HG02623 (cell line): Measurements from ENCODE around the gene PIM3.

Experiments used
- ATAC-seq: cut with Tn5 transposase; IDR thresholded peaks from one replicate; pipeline ENCODE4 v1.9.1; 2021; ENCODE audit warnings: moderate library complexity; ENCODE audit not compliant: unreplicated experiment

PIM3 gene

GRCh38 chr22:49966041-49966773 lies 5.6 kb downstream of the PIM3 start:
- ATAC-seq: no peak

GRCh38 chr22:49966774-49967705 lies 6.5 kb downstream of the PIM3 start:
- no peak for ATAC-seq

GRCh38 chr22:49967706-49968208 lies 7.2 kb downstream of the PIM3 start:
- ATAC-seq: no peak

GRCh38 chr22:49968313-49968830 lies 7.8 kb downstream of the PIM3 start:
- ATAC-seq: no peak

GRCh38 chr22:49968831-49969661 lies 8.5 kb downstream of the PIM3 start:
- ATAC-seq: no peak

- ATAC-seq: no peak
These were observed 9.4 kb downstream of the PIM3 start for GRCh38 chr22:49969751-49970527.

- peak; percentile 59 for ATAC-seq
These were observed 10.1 kb downstream of the PIM3 start for GRCh38 chr22:49970528-49971231.

- peak; percentile 37 for ATAC-seq
These were observed 10.9 kb downstream of the PIM3 start for GRCh38 chr22:49971232-49972162.

GRCh38 chr22:49972163-49973017 lies 11.8 kb downstream of the PIM3 start:
- ATAC-seq: no peak

- ATAC-seq: no peak
These were observed 12.7 kb downstream of the PIM3 start for GRCh38 chr22:49973018-49973961.

GRCh38 chr22:49975543-49976389 lies 15.2 kb downstream of the PIM3 start:
- ATAC-seq: no peak

GRCh38 chr22:49976439-49977175 lies 16.0 kb downstream of the PIM3 start:
- ATAC-seq: no peak

- ATAC-seq: no peak
These were observed 17.0 kb downstream of the PIM3 start for GRCh38 chr22:49977578-49977977.

- ATAC-seq: no peak
These were observed 19.2 kb downstream of the PIM3 start for GRCh38 chr22:49979587-49980264.
